ENCODE results near the gene MTHFD1L. TPM values are rescaled to one million over a fixed set of nuclear protein-coding genes. Genes with fewer than 3 reads are reported as not detected.

MTHFD1L gene
- total and polyA plus RNA-seq, 2 of the 8 experiments (the other 6 are each of a cell fraction or from before 2014, with no cell fraction given), result 29.2 to 105 TPM

- TF ChIP-seq, protein P1, sequence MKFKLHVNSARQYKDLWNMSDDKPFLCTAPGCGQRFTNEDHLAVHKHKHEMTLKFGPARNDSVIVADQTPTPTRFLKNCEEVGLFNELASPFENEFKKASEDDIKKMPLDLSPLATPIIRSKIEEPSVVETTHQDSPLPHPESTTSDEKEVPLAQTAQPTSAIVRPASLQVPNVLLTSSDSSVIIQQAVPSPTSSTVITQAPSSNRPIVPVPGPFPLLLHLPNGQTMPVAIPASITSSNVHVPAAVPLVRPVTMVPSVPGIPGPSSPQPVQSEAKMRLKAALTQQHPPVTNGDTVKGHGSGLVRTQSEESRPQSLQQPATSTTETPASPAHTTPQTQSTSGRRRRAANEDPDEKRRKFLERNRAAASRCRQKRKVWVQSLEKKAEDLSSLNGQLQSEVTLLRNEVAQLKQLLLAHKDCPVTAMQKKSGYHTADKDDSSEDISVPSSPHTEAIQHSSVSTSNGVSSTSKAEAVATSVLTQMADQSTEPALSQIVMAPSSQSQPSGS (IDR thresholded peaks at IDR 0.05; ENCODE audit: low read length), result no peak
- TF ChIP-seq NANOG (IDR thresholded peaks at IDR 0.05; ENCODE audit: insufficient read depth, low read depth, low read length, poor library complexity, severe bottlenecking) (no peak), USF2 (IDR thresholded peaks at IDR 0.05; ENCODE audit: low read length) (no peak), SP4 (IDR thresholded peaks at IDR 0.05; ENCODE audit: low read length) (no peak), FOSL1 (IDR thresholded peaks at IDR 0.05; ENCODE audit: insufficient read depth, low read depth, low read length) (no peak), SP1 (IDR thresholded peaks at IDR 0.05; ENCODE audit: low read depth, low read length) (no peak), SIN3A (conservative IDR thresholded peaks at IDR 0.05 in 1 of 2, IDR thresholded peaks at IDR 0.05 in 1 of 2; ENCODE audit: low read depth in 1 of 2, low read length in 2 of 2) (no peak)
- TF ChIP-seq, protein P2, sequence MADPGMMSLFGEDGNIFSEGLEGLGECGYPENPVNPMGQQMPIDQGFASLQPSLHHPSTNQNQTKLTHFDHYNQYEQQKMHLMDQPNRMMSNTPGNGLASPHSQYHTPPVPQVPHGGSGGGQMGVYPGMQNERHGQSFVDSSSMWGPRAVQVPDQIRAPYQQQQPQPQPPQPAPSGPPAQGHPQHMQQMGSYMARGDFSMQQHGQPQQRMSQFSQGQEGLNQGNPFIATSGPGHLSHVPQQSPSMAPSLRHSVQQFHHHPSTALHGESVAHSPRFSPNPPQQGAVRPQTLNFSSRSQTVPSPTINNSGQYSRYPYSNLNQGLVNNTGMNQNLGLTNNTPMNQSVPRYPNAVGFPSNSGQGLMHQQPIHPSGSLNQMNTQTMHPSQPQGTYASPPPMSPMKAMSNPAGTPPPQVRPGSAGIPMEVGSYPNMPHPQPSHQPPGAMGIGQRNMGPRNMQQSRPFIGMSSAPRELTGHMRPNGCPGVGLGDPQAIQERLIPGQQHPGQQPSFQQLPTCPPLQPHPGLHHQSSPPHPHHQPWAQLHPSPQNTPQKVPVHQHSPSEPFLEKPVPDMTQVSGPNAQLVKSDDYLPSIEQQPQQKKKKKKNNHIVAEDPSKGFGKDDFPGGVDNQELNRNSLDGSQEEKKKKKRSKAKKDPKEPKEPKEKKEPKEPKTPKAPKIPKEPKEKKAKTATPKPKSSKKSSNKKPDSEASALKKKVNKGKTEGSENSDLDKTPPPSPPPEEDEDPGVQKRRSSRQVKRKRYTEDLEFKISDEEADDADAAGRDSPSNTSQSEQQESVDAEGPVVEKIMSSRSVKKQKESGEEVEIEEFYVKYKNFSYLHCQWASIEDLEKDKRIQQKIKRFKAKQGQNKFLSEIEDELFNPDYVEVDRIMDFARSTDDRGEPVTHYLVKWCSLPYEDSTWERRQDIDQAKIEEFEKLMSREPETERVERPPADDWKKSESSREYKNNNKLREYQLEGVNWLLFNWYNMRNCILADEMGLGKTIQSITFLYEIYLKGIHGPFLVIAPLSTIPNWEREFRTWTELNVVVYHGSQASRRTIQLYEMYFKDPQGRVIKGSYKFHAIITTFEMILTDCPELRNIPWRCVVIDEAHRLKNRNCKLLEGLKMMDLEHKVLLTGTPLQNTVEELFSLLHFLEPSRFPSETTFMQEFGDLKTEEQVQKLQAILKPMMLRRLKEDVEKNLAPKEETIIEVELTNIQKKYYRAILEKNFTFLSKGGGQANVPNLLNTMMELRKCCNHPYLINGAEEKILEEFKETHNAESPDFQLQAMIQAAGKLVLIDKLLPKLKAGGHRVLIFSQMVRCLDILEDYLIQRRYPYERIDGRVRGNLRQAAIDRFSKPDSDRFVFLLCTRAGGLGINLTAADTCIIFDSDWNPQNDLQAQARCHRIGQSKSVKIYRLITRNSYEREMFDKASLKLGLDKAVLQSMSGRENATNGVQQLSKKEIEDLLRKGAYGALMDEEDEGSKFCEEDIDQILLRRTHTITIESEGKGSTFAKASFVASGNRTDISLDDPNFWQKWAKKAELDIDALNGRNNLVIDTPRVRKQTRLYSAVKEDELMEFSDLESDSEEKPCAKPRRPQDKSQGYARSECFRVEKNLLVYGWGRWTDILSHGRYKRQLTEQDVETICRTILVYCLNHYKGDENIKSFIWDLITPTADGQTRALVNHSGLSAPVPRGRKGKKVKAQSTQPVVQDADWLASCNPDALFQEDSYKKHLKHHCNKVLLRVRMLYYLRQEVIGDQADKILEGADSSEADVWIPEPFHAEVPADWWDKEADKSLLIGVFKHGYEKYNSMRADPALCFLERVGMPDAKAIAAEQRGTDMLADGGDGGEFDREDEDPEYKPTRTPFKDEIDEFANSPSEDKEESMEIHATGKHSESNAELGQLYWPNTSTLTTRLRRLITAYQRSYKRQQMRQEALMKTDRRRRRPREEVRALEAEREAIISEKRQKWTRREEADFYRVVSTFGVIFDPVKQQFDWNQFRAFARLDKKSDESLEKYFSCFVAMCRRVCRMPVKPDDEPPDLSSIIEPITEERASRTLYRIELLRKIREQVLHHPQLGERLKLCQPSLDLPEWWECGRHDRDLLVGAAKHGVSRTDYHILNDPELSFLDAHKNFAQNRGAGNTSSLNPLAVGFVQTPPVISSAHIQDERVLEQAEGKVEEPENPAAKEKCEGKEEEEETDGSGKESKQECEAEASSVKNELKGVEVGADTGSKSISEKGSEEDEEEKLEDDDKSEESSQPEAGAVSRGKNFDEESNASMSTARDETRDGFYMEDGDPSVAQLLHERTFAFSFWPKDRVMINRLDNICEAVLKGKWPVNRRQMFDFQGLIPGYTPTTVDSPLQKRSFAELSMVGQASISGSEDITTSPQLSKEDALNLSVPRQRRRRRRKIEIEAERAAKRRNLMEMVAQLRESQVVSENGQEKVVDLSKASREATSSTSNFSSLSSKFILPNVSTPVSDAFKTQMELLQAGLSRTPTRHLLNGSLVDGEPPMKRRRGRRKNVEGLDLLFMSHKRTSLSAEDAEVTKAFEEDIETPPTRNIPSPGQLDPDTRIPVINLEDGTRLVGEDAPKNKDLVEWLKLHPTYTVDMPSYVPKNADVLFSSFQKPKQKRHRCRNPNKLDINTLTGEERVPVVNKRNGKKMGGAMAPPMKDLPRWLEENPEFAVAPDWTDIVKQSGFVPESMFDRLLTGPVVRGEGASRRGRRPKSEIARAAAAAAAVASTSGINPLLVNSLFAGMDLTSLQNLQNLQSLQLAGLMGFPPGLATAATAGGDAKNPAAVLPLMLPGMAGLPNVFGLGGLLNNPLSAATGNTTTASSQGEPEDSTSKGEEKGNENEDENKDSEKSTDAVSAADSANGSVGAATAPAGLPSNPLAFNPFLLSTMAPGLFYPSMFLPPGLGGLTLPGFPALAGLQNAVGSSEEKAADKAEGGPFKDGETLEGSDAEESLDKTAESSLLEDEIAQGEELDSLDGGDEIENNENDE (IDR thresholded peaks at IDR 0.05; ENCODE audit: insufficient replicate concordance, low read length), result no peak
Observed at GRCh38 chr6:151121900-151122299, 256.4 kb downstream of the MTHFD1L start (continued).

Measured in H1 (cell line).